Measurements from ENCODE around the gene EFHC1.
A peak's percentile ranks its signal among the peaks of the same experiment; 100 is the strongest.

Gene EFHC1

DNA sequence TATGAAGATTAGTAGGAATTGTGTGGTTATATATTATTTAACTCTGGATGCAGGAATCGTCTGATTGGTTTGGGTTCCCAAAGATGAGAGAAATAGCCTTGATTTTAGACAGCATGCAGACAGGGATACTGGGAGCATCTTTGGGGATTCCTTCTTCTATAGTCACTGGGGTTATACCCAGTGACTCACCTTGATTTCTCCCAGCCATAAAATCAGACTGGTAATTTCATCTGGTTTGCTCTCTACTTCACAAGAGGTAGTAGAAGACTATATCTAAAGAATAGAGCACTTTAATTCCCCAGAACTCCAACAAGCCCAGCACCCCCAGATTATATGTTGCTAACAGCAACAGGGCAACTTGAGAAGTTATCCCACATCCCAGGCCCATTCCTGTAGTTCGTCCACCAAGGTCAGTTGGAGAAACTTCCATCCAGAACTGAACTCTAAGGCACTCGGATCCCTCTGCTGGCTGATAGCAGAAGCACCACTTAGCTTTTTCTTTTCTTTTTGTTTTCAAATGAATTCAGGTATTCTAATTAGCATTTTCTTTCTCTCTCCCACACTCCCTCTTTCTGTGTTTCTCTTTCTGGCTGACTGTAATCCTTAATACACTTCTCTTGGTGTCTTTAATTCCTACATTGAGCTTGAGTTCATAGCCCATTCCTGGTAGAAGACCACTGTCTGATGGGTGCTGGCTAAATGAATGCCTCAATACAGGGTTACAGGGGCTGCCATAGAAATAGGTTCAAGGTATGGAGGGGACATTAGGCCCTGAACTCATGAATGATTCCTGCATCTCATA, 20.4 kb upstream of the EFHC1 start:
- TF ChIP-seq, protein P1, sequence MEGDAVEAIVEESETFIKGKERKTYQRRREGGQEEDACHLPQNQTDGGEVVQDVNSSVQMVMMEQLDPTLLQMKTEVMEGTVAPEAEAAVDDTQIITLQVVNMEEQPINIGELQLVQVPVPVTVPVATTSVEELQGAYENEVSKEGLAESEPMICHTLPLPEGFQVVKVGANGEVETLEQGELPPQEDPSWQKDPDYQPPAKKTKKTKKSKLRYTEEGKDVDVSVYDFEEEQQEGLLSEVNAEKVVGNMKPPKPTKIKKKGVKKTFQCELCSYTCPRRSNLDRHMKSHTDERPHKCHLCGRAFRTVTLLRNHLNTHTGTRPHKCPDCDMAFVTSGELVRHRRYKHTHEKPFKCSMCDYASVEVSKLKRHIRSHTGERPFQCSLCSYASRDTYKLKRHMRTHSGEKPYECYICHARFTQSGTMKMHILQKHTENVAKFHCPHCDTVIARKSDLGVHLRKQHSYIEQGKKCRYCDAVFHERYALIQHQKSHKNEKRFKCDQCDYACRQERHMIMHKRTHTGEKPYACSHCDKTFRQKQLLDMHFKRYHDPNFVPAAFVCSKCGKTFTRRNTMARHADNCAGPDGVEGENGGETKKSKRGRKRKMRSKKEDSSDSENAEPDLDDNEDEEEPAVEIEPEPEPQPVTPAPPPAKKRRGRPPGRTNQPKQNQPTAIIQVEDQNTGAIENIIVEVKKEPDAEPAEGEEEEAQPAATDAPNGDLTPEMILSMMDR (IDR thresholded peaks at IDR 0.05; ENCODE audit: low read depth, low read length, missing control alignments), result peak; percentile 82
- DNase-seq (ENCODE audit: extremely low read depth, low read depth), result no peak

DNA sequence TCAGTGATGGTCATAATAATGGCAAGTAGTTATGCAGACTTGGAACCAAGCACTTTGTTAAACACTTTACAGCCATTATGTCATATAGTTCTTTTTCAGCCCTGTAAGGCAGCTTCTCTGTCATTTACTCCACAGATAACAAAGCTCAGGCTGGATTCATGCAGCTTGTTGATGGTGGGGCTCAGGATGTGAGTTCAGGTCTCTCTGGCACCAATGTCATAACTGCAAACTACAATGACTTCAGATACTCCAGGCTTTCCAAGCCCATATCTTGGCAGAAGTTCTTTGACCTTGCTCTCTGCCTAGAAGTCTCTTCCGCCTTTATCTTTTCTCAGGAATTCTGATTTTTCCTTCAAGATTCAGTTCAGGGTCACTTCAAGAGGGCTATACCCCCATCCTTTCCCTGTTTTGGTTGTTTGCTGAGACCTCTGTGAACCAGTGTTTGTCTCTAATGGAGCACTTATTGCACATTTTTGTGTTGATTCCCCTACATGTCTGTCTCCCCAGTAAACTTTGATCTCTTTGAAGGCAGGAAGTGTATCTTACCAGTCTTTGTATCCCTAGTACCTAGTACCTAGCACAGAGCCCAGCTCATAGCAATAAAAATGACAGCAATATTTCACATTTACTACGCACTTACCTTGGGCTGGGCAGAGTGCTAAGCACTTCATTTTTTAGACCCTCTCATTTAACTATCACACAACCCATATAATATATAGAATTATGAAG, 19.7 kb upstream of the EFHC1 start:
- DNase-seq (ENCODE audit: extremely low read depth, low read depth), result no peak
- H3K4me3 ChIP-seq (replicated peaks; ENCODE audit: low read depth, low read length), result no peak overlapping the region
- TF ChIP-seq, protein P1 (IDR thresholded peaks at IDR 0.05; ENCODE audit: low read depth, low read length, missing control alignments), result no peak

More for the DNA sequence above, 20.4 kb upstream of the EFHC1 start:
- H3K4me3 ChIP-seq (replicated peaks; ENCODE audit: low read depth, low read length), result no peak overlapping the region

DNA sequence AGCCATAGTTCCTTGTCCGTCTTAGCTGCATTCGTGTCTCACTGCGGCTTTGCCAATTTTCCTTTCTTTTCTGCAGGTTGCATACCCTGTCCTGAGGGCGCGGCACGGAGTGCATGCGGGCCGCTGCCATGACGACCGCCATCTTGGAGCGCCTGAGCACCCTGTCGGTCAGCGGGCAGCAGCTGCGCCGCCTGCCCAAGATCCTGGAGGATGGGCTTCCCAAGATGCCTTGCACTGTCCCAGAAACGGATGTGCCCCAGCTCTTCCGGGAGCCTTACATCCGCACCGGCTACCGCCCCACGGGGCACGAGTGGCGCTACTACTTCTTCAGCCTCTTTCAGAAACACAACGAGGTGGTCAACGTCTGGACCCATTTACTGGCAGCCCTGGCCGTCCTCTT, 17.1 kb upstream of the EFHC1 start:
- no peak overlapping the region for H3K4me3 ChIP-seq (replicated peaks; ENCODE audit: low read depth, low read length)
- TF ChIP-seq, protein P1 (IDR thresholded peaks at IDR 0.05; ENCODE audit: low read depth, low read length, missing control alignments), result no peak
- no peak for DNase-seq (ENCODE audit: extremely low read depth, low read depth)

DNA sequence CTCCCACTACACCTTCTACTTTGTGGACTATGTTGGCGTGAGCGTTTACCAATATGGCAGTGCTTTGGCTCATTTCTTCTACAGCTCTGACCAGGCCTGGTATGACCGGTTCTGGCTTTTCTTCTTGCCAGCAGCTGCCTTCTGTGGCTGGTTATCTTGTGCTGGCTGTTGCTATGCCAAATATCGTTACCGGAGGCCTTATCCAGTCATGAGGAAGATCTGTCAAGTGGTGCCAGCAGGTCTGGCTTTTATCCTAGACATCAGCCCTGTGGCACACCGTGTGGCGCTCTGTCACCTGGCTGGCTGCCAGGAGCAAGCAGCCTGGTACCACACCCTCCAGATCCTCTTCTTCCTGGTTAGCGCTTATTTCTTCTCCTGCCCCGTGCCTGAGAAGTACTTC, 16.5 kb upstream of the EFHC1 start:
- no peak overlapping the region for H3K4me3 ChIP-seq (replicated peaks; ENCODE audit: low read depth, low read length)
- TF ChIP-seq, protein P1 (IDR thresholded peaks at IDR 0.05; ENCODE audit: low read depth, low read length, missing control alignments), result no peak
- DNase-seq (ENCODE audit: extremely low read depth, low read depth), result no peak

DNA sequence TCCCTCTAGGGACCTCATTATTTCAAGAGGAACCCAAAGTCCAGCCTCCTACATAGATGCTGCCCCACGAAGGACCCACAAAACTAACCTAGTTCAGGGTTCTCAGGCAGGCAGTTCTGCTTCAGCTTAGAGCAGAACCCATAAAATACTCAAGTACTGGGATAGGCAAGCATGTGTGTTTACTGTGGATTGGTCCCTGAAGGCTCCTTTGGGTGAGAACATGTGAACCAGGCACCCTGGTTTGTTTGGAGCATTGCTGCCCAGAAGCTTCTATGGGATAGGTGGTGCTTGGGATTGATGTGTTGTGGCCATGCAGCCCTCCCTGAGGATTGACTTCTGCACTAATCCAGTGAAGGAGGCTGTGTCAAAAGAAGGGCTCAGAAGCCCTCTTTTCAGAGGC, 14.9 kb upstream of the EFHC1 start:
- TF ChIP-seq, protein P1 (IDR thresholded peaks at IDR 0.05; ENCODE audit: low read depth, low read length, missing control alignments), result no peak
- H3K4me3 ChIP-seq (replicated peaks; ENCODE audit: low read depth, low read length), result no peak overlapping the region
- no peak for DNase-seq (ENCODE audit: extremely low read depth, low read depth)

DNA sequence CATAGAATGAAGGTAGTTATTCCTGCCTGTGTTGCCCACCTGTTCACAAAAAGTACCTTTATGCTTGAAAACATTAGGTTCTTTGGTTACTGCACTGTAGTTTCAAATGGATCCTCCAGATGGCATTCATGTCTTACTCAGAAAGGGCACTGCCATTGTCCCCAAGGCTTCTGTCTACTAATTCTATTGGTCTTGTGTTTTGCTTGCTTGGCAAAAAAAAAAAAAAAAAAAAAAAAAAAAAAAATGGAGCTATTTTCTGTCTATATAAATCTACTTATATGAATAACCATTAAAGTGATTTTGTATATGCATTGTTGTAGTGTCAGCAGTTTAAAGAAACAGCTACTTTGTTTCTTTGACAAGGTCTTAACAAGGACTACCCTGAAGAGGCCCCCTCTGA, 12.7 kb upstream of the EFHC1 start:
- H3K4me3 ChIP-seq (replicated peaks; ENCODE audit: low read depth, low read length), result no peak overlapping the region
- no peak for DNase-seq (ENCODE audit: extremely low read depth, low read depth)
- TF ChIP-seq, protein P1 (IDR thresholded peaks at IDR 0.05; ENCODE audit: low read depth, low read length, missing control alignments), result peak; percentile 56

Measured in HFF-Myc (cell line).